ENCODE measurements around the gene ABCA2.
"Not testable (repeated sequence)": the region's sequence is repeated elsewhere in the genome, so short reads cannot be mapped to it uniquely, and the experiment has no call there.

Gene ABCA2

GRCh38 chr9:137007816-137008270 is 20.2 kb downstream of the ABCA2 start:
- Histone ChIP-seq H3K4me3 (ENCODE audit: low read length) (no peak overlapping the region), H3K4me1 (ENCODE audit: control insufficient read depth, insufficient read depth, low read length) (no peaks in the 10 kb centered on the region), H3K9ac (ENCODE audit: low read length) (no peak overlapping the region), H3K36me3 (ENCODE audit: control insufficient read depth, insufficient read depth, low read length, severe bottlenecking) (peaks cover 9% of the 10 kb centered on the region), H3K9me3 (ENCODE audit: control insufficient read depth, low read length) (no peaks in the 10 kb centered on the region), H3K27me3 (replicated peaks; ENCODE audit: control insufficient read depth, insufficient read depth, low read length) (no peaks in the 10 kb centered on the region)
- no peak for DNase-seq (ENCODE audit: low read depth)

- H3K9ac ChIP-seq (ENCODE audit: low read length), result no peak overlapping the region
- peaks cover 6% of the 10 kb centered on the region for H3K36me3 ChIP-seq (ENCODE audit: control insufficient read depth, insufficient read depth, low read length, severe bottlenecking)
- H3K4me3 ChIP-seq (ENCODE audit: low read length), result no peak overlapping the region
- H3K9me3 ChIP-seq (ENCODE audit: control insufficient read depth, low read length), result no peaks in the 10 kb centered on the region
- H3K27me3 ChIP-seq (replicated peaks; ENCODE audit: control insufficient read depth, insufficient read depth, low read length), result no peaks in the 10 kb centered on the region
- H3K4me1 ChIP-seq (ENCODE audit: control insufficient read depth, insufficient read depth, low read length), result no peaks in the 10 kb centered on the region
- DNase-seq (ENCODE audit: low read depth), result no peak
These were observed 20.8 kb downstream of the ABCA2 start for GRCh38 chr9:137007108-137007815.

GRCh38 chr9:137006116-137007003 is 21.7 kb downstream of the ABCA2 start:
- no peaks in the 10 kb centered on the region for H3K27me3 ChIP-seq (replicated peaks; ENCODE audit: control insufficient read depth, insufficient read depth, low read length)
- H3K9me3 ChIP-seq (ENCODE audit: control insufficient read depth, low read length), result no peaks in the 10 kb centered on the region
- H3K9ac ChIP-seq (ENCODE audit: low read length), result no peak overlapping the region
- H3K4me3 ChIP-seq (ENCODE audit: low read length), result no peak overlapping the region
- DNase-seq (ENCODE audit: low read depth), result no peak
- H3K36me3 ChIP-seq (ENCODE audit: control insufficient read depth, insufficient read depth, low read length, severe bottlenecking), result peaks cover 6% of the 10 kb centered on the region
- H3K4me1 ChIP-seq (ENCODE audit: control insufficient read depth, insufficient read depth, low read length), result no peaks in the 10 kb centered on the region

- H3K36me3 ChIP-seq (ENCODE audit: control insufficient read depth, insufficient read depth, low read length, severe bottlenecking); H3K9me3 ChIP-seq (ENCODE audit: control insufficient read depth, low read length); H3K9ac ChIP-seq (ENCODE audit: low read length); H3K27me3 ChIP-seq (replicated peaks; ENCODE audit: control insufficient read depth, insufficient read depth, low read length); H3K4me3 ChIP-seq (ENCODE audit: low read length); DNase-seq (ENCODE audit: low read depth): not testable (repeated sequence)
- peaks cover 11% of the 10 kb centered on the region for H3K4me1 ChIP-seq (ENCODE audit: control insufficient read depth, insufficient read depth, low read length)
These were observed 23.8 kb downstream of the ABCA2 start for GRCh38 chr9:137004285-137004684.

- Histone ChIP-seq H3K9ac (ENCODE audit: low read length) (no peak overlapping the region), H3K36me3 (ENCODE audit: control insufficient read depth, insufficient read depth, low read length, severe bottlenecking) (no peaks in the 10 kb centered on the region), H3K4me1 (ENCODE audit: control insufficient read depth, insufficient read depth, low read length) (peaks cover 21% of the 10 kb centered on the region), H3K9me3 (ENCODE audit: control insufficient read depth, low read length) (no peaks in the 10 kb centered on the region), H3K4me3 (ENCODE audit: low read length) (no peak overlapping the region), H3K27me3 (replicated peaks; ENCODE audit: control insufficient read depth, insufficient read depth, low read length) (no peaks in the 10 kb centered on the region)
- no peak for DNase-seq (ENCODE audit: low read depth)
These were observed 25.4 kb downstream of the ABCA2 start for GRCh38 chr9:137002646-137003041.

- Histone ChIP-seq H3K4me1 (ENCODE audit: control insufficient read depth, insufficient read depth, low read length) (peaks cover 21% of the 10 kb centered on the region), H3K9ac (ENCODE audit: low read length) (no peak overlapping the region), H3K27me3 (replicated peaks; ENCODE audit: control insufficient read depth, insufficient read depth, low read length) (no peaks in the 10 kb centered on the region), H3K9me3 (ENCODE audit: control insufficient read depth, low read length) (no peaks in the 10 kb centered on the region), H3K36me3 (ENCODE audit: control insufficient read depth, insufficient read depth, low read length, severe bottlenecking) (no peaks in the 10 kb centered on the region), H3K4me3 (ENCODE audit: low read length) (no peak overlapping the region)
- DNase-seq (ENCODE audit: low read depth), result no peak
These were observed 26.0 kb downstream of the ABCA2 start for GRCh38 chr9:137001857-137002645.

GRCh38 chr9:137000177-137000930 is 27.7 kb downstream of the ABCA2 start:
- no peaks in the 10 kb centered on the region for H3K36me3 ChIP-seq (ENCODE audit: control insufficient read depth, insufficient read depth, low read length, severe bottlenecking)
- no peak overlapping the region for H3K4me3 ChIP-seq (ENCODE audit: low read length)
- peak; percentile 75 for DNase-seq (ENCODE audit: low read depth)
- peaks cover 29% of the 10 kb centered on the region for H3K4me1 ChIP-seq (ENCODE audit: control insufficient read depth, insufficient read depth, low read length)
- peak overlapping the region; percentile 67 for H3K9ac ChIP-seq (ENCODE audit: low read length)
- no peaks in the 10 kb centered on the region for H3K9me3 ChIP-seq (ENCODE audit: control insufficient read depth, low read length)
- no peaks in the 10 kb centered on the region for H3K27me3 ChIP-seq (replicated peaks; ENCODE audit: control insufficient read depth, insufficient read depth, low read length)

- H3K9me3 ChIP-seq (ENCODE audit: control insufficient read depth, low read length), result no peaks in the 10 kb centered on the region
- no peak for DNase-seq (ENCODE audit: low read depth)
- H3K36me3 ChIP-seq (ENCODE audit: control insufficient read depth, insufficient read depth, low read length, severe bottlenecking), result no peaks in the 10 kb centered on the region
- no peak overlapping the region for H3K4me3 ChIP-seq (ENCODE audit: low read length)
- peaks cover 37% of the 10 kb centered on the region for H3K4me1 ChIP-seq (ENCODE audit: control insufficient read depth, insufficient read depth, low read length)
- H3K27me3 ChIP-seq (replicated peaks; ENCODE audit: control insufficient read depth, insufficient read depth, low read length), result no peaks in the 10 kb centered on the region
- H3K9ac ChIP-seq (ENCODE audit: low read length), result no peak overlapping the region
These were observed 30.2 kb downstream of the ABCA2 start for GRCh38 chr9:136997830-136998234.

- no peak overlapping the region for H3K9ac ChIP-seq (ENCODE audit: low read length)
- no peak overlapping the region for H3K4me3 ChIP-seq (ENCODE audit: low read length)
- no peaks in the 10 kb centered on the region for H3K36me3 ChIP-seq (ENCODE audit: control insufficient read depth, insufficient read depth, low read length, severe bottlenecking)
- no peaks in the 10 kb centered on the region for H3K27me3 ChIP-seq (replicated peaks; ENCODE audit: control insufficient read depth, insufficient read depth, low read length)
- no peaks in the 10 kb centered on the region for H3K9me3 ChIP-seq (ENCODE audit: control insufficient read depth, low read length)
- no peak for DNase-seq (ENCODE audit: low read depth)
- peaks cover 39% of the 10 kb centered on the region for H3K4me1 ChIP-seq (ENCODE audit: control insufficient read depth, insufficient read depth, low read length)
These were observed 30.7 kb downstream of the ABCA2 start for GRCh38 chr9:136997371-136997770.

- Histone ChIP-seq H3K9ac (ENCODE audit: low read length) (peak within 1 kb of the TSS; percentile 79), H3K27me3 (replicated peaks; ENCODE audit: control insufficient read depth, insufficient read depth, low read length) (no peaks in the 10 kb centered on the region), H3K4me1 (ENCODE audit: control insufficient read depth, insufficient read depth, low read length) (peaks cover 39% of the 10 kb centered on the region), H3K36me3 (ENCODE audit: control insufficient read depth, insufficient read depth, low read length, severe bottlenecking) (no peaks in the 10 kb centered on the region), H3K9me3 (ENCODE audit: control insufficient read depth, low read length) (no peaks in the 10 kb centered on the region), H3K4me3 (ENCODE audit: low read length) (peak within 1 kb of the TSS; percentile 59)
- DNase-seq (ENCODE audit: low read depth), result no peak
These were observed 31.4 kb downstream of the ABCA2 start, which contains the start of gene CLIC3 for GRCh38 chr9:136996361-136997292. TSS of gene CLIC3 (minus strand) at chr9:136996568. CDS start at chr9:136996543, 25 bp downstream.

All from adipocyte (in vitro differentiated cells).